ENCODE results near the gene ZNHIT3.
"Not testable (repeated sequence)": the region's sequence is repeated elsewhere in the genome, so short reads cannot be mapped to it uniquely, and the experiment has no call there.

Gene ZNHIT3

GRCh38 chr17:36482611-36483504, 3.6 kb upstream of the ZNHIT3 start:
- DNase-seq (ENCODE audit: low read depth in 1 of 2, low spot score in 1 of 2), result peak; percentile 71 to 81
- no peak overlapping the region for H3K27ac ChIP-seq (replicated peaks)
- peak overlapping the region; percentile 29 for H3K4me3 ChIP-seq (replicated peaks; ENCODE audit: insufficient read depth, low read length)
- peak; percentile 90 for TF ChIP-seq CTCF (IDR thresholded peaks at IDR 0.05; ENCODE audit: insufficient read depth, low read length)
- peak; percentile 54 for TF ChIP-seq REST (IDR thresholded peaks at IDR 0.05; ENCODE audit: insufficient replicate concordance, low read depth)
- TF ChIP-seq SPI1 (IDR thresholded peaks at IDR 0.05; ENCODE audit: borderline replicate concordance, low read depth), result no peak
- peak; percentile 58 for TF ChIP-seq POLR2AphosphoS5 (IDR thresholded peaks at IDR 0.05; ENCODE audit: low read depth)
- peaks cover 7% of the 10 kb centered on the region for H3K27me3 ChIP-seq (ENCODE audit: insufficient read depth, poor library complexity, severe bottlenecking)

- not testable (repeated sequence) for H3K27me3 ChIP-seq (ENCODE audit: insufficient read depth, poor library complexity, severe bottlenecking)
Observed at GRCh38 chr17:36484021-36484420, 2.5 kb upstream of the ZNHIT3 start.

GRCh38 chr17:36485027-36485426, 1.5 kb upstream of the ZNHIT3 start:
- DNase-seq (ENCODE audit: low read depth in 1 of 2, low spot score in 1 of 2), result no peak
- Histone ChIP-seq H3K27ac (replicated peaks) (no peak overlapping the region), H3K27me3 (ENCODE audit: insufficient read depth, poor library complexity, severe bottlenecking) (no peaks in the 10 kb centered on the region), H3K4me3 (replicated peaks; ENCODE audit: insufficient read depth, low read length) (no peak overlapping the region)
- TF ChIP-seq REST (IDR thresholded peaks at IDR 0.05; ENCODE audit: insufficient replicate concordance, low read depth), result no peak
- TF ChIP-seq SPI1 (IDR thresholded peaks at IDR 0.05; ENCODE audit: borderline replicate concordance, low read depth), result no peak
- no peak for TF ChIP-seq POLR2AphosphoS5 (IDR thresholded peaks at IDR 0.05; ENCODE audit: low read depth)
- TF ChIP-seq CTCF (IDR thresholded peaks at IDR 0.05; ENCODE audit: insufficient read depth, low read length), result no peak
- TF ChIP-seq GABPA (IDR thresholded peaks at IDR 0.05; ENCODE audit: low read depth), result no peak

More at GRCh38 chr17:36484021-36484420, 2.5 kb upstream of the ZNHIT3 start:
- H3K27ac ChIP-seq (replicated peaks); H3K4me3 ChIP-seq (replicated peaks; ENCODE audit: insufficient read depth, low read length); DNase-seq (ENCODE audit: low read depth in 1 of 2, low spot score in 1 of 2): not testable (repeated sequence)

GRCh38 chr17:36485805-36486203, 677 bp upstream of the ZNHIT3 start:
- H3K27ac ChIP-seq (replicated peaks), result peak overlapping the region; percentile 68
- TF ChIP-seq CTCF (IDR thresholded peaks at IDR 0.05; ENCODE audit: insufficient read depth, low read length), result no peak
- no peak for TF ChIP-seq GABPA (IDR thresholded peaks at IDR 0.05; ENCODE audit: low read depth)
- no peak for TF ChIP-seq REST (IDR thresholded peaks at IDR 0.05; ENCODE audit: insufficient replicate concordance, low read depth)
- no peak for TF ChIP-seq POLR2AphosphoS5 (IDR thresholded peaks at IDR 0.05; ENCODE audit: low read depth)
- TF ChIP-seq SPI1 (IDR thresholded peaks at IDR 0.05; ENCODE audit: borderline replicate concordance, low read depth), result no peak
- no peak for DNase-seq (ENCODE audit: low read depth in 1 of 2, low spot score in 1 of 2)

More at GRCh38 chr17:36485805-36486203, 677 bp upstream of the ZNHIT3 start:
- peak overlapping the region; percentile 97 for H3K4me3 ChIP-seq (replicated peaks; ENCODE audit: insufficient read depth, low read length)
- H3K27me3 ChIP-seq (ENCODE audit: insufficient read depth, poor library complexity, severe bottlenecking), result no peaks in the 10 kb centered on the region

Data from HL-60 (cell line).